Breast epithelium (tissue), 3 donors: ENCODE measurements around the gene KIF1A.

Experiments
- CTCF ChIP-seq, 3 donors: fragments of 450-650 bp; IDR thresholded peaks; one replicate each; pipeline ENCODE4 v1.5.1; 2016 to 2017; ENCODE audit warnings: antibody characterized with exemption in 3 of 3, mild to moderate bottlenecking in 3 of 3, moderate library complexity in 3 of 3
- POLR2A ChIP-seq: fragments of 450-650 bp; IDR thresholded peaks from one replicate; pipeline ENCODE4 v1.6.1; 2016; ENCODE audit warnings: antibody characterized with exemption, mild to moderate bottlenecking, moderate library complexity

GRCh38 chr2:240737512-240737911 is 82.5 kb downstream of the KIF1A start:
- TF ChIP-seq CTCF (IDR thresholded peaks at IDR 0.05) = no peak
- TF ChIP-seq POLR2A = no peak
